WERI-Rb-1 (cell line): Measurements from ENCODE around the gene PAX7.

Source experiments
- DNase-seq: peaks from one replicate; pipeline ENCODE4 v3.0.0-alpha.2; 2020
- H3K27ac ChIP-seq: fragments of 250-450 bp; sonication (Bioruptor Pico); 2 replicates; pipeline ENCODE4 v1.5.1; 2020; ENCODE audit warnings: mild to moderate bottlenecking, moderate library complexity
- H3K27me3 ChIP-seq: fragments of 250-450 bp; sonication (Bioruptor Pico); 2 replicates; pipeline ENCODE4 v1.5.1; 2021; ENCODE audit warnings: mild to moderate bottlenecking, low read depth, moderate library complexity; ENCODE audit not compliant: insufficient read depth, severe bottlenecking
- H3K36me3 ChIP-seq: fragments of 250-450 bp; sonication (Bioruptor Pico); 2 replicates; pipeline ENCODE4 v1.5.1; 2020; ENCODE audit warnings: mild to moderate bottlenecking, moderate library complexity
- H3K4me3 ChIP-seq: 2 replicates; pipeline ENCODE4 v1.5.1; 2011; ENCODE audit warnings: low read depth, mild to moderate bottlenecking, control low read depth, low read length
- H3K9me3 ChIP-seq: fragments of 250-450 bp; sonication (Bioruptor Pico); 2 replicates; pipeline ENCODE4 v1.5.1; 2021; ENCODE audit warnings: mild to moderate bottlenecking, moderate library complexity; ENCODE audit not compliant: severe bottlenecking
- CTCF ChIP-seq: IDR thresholded peaks from 2 replicates; pipeline ENCODE4 v1.5.1; 2011; ENCODE audit warnings: low read depth, mild to moderate bottlenecking, control low read depth, inconsistent platforms, low read length

Gene PAX7

GRCh38 chr1:18748435-18748834 is 117.8 kb downstream of the PAX7 start:
- DNase-seq: no peak
- Histone ChIP-seq H3K27ac (no peak overlapping the region), H3K9me3 (peaks cover 6% of the 10 kb centered on the region), H3K4me3 (no peak overlapping the region), H3K36me3 (no peaks in the 10 kb centered on the region), H3K27me3 (no peaks in the 10 kb centered on the region)
- TF ChIP-seq CTCF: no peak

- no peak for DNase-seq
- Histone ChIP-seq H3K36me3 (no peaks in the 10 kb centered on the region), H3K9me3 (peaks cover 7% of the 10 kb centered on the region), H3K27me3 (no peaks in the 10 kb centered on the region), H3K4me3 (no peak overlapping the region), H3K27ac (no peak overlapping the region)
- TF ChIP-seq CTCF: no peak
Measured at GRCh38 chr1:18749569-18749968, 118.9 kb downstream of the PAX7 start.

- Histone ChIP-seq H3K27ac (no peak overlapping the region), H3K27me3 (no peaks in the 10 kb centered on the region), H3K9me3 (peaks cover 7% of the 10 kb centered on the region), H3K36me3 (no peaks in the 10 kb centered on the region), H3K4me3 (no peak overlapping the region)
- DNase-seq: no peak
- TF ChIP-seq CTCF: no peak
Measured at GRCh38 chr1:18750600-18750999, 120.0 kb downstream of the PAX7 start.

GRCh38 chr1:18751425-18751824 is 120.8 kb downstream of the PAX7 start:
- peak; percentile 23 for DNase-seq
- no peak for TF ChIP-seq CTCF
- Histone ChIP-seq H3K27ac (no peak overlapping the region), H3K36me3 (no peaks in the 10 kb centered on the region), H3K9me3 (peaks cover 7% of the 10 kb centered on the region), H3K27me3 (no peaks in the 10 kb centered on the region), H3K4me3 (no peak overlapping the region)

GRCh38 chr1:18752409-18752808 is 121.8 kb downstream of the PAX7 start:
- TF ChIP-seq CTCF: no peak
- no peaks in the 10 kb centered on the region for H3K27me3 ChIP-seq

GRCh38 chr1:18760156-18760555 is 129.5 kb downstream of the PAX7 start:
- no peaks in the 10 kb centered on the region for H3K27me3 ChIP-seq
- H3K36me3 ChIP-seq: no peaks in the 10 kb centered on the region
- peaks cover 5% of the 10 kb centered on the region for H3K9me3 ChIP-seq
- TF ChIP-seq CTCF: no peak
- no peak overlapping the region for H3K4me3 ChIP-seq
- no peak overlapping the region for H3K27ac ChIP-seq
- DNase-seq: no peak

More at GRCh38 chr1:18752409-18752808, 121.8 kb downstream of the PAX7 start:
- H3K9me3 ChIP-seq: peaks cover 7% of the 10 kb centered on the region
- H3K4me3 ChIP-seq: no peak overlapping the region
- H3K27ac ChIP-seq: no peak overlapping the region
- no peak for DNase-seq
- H3K36me3 ChIP-seq: no peaks in the 10 kb centered on the region
